Neural cell (in vitro differentiated cells): ENCODE measurements around the gene PTPRD. TPM values are rescaled to one million over a fixed set of nuclear protein-coding genes. Genes with fewer than 3 reads are reported as not detected.

Experiments used
- H2AFZ ChIP-seq: fragments of 200-600, 300-800 bp; sonication (generic), shearing (Covaris generic); 2 replicates; pipeline ENCODE4 v1.6.0; 2014; ENCODE audit warnings: low read depth, mild to moderate bottlenecking, antibody characterized with exemption, low read length, moderate library complexity
- H3F3A ChIP-seq: fragments of 200-600 bp; shearing (Covaris generic); 2 replicates; pipeline ENCODE4 v1.6.1; 2016; ENCODE audit warnings: mild to moderate bottlenecking, moderate library complexity, mixed read lengths, antibody characterized with exemption, low read length; ENCODE audit not compliant: insufficient read depth, poor library complexity, severe bottlenecking
- H3K27ac ChIP-seq: fragments of 200-600, 300-800 bp; sonication (generic), shearing (Covaris generic); 2 replicates; pipeline ENCODE4 v1.5.1; 2014; ENCODE audit warnings: mild to moderate bottlenecking, low read length, moderate library complexity
- H3K27me3 ChIP-seq: fragments of 300-800, 200-600 bp; sonication (generic), shearing (Covaris generic); 2 replicates; pipeline ENCODE4 v1.6.0; 2014; ENCODE audit warnings: mild to moderate bottlenecking, low read depth, low read length, moderate library complexity; ENCODE audit not compliant: insufficient read depth
- H3K36me3 ChIP-seq: fragments of 300-800, 200-600 bp; sonication (generic), shearing (Covaris generic); 2 replicates; pipeline ENCODE4 v1.5.1; 2014; ENCODE audit warnings: mild to moderate bottlenecking, antibody characterized with exemption, low read length, moderate library complexity; ENCODE audit not compliant: insufficient read depth
- H3K4me2 ChIP-seq: fragments of 300-800, 200-600 bp; sonication (generic), shearing (Covaris generic); 2 replicates; pipeline ENCODE4 v1.6.0; 2014; ENCODE audit warnings: mild to moderate bottlenecking, low read length
- H3K4me3 ChIP-seq: fragments of 300-800, 200-600 bp; sonication (generic), shearing (Covaris generic); 2 replicates; pipeline ENCODE4 v1.5.1; 2014; ENCODE audit warnings: mild to moderate bottlenecking, low read length, moderate library complexity
- H3K79me2 ChIP-seq: fragments of 200-600 bp; shearing (Covaris generic); replicated peaks from 2 replicates; pipeline ENCODE4 v1.6.0; 2014; ENCODE audit warnings: mild to moderate bottlenecking, low read length, moderate library complexity; ENCODE audit not compliant: insufficient read depth
- H3K9ac ChIP-seq: fragments of 300-800, 200-600 bp; sonication (generic), shearing (Covaris generic); 2 replicates; pipeline ENCODE4 v1.6.1; 2016; ENCODE audit warnings: mild to moderate bottlenecking, low read length, mixed read lengths
- H3K9me2 ChIP-seq: fragments of 200-600 bp; shearing (Covaris generic); 2 replicates; pipeline ENCODE4 v1.6.1; 2016; ENCODE audit warnings: mild to moderate bottlenecking, low read length, mixed read lengths; ENCODE audit not compliant: insufficient read depth
- H3K9me3 ChIP-seq: fragments of 200-600, 300-800 bp; sonication (generic), shearing (Covaris generic); 2 replicates; pipeline ENCODE4 v1.6.1; 2016; ENCODE audit warnings: mild to moderate bottlenecking, mixed run types, low read length, moderate library complexity, mixed read lengths
- H4K20me1 ChIP-seq: fragments of 200-600 bp; shearing (Covaris generic); 2 replicates; pipeline ENCODE4 v1.6.1; 2016; ENCODE audit warnings: mild to moderate bottlenecking, mixed run types; ENCODE audit not compliant: insufficient read depth
- EP300 ChIP-seq: fragments of 450-650 bp; conservative IDR thresholded peaks from 2 replicates; pipeline ENCODE4 v1.6.1; 2014; ENCODE audit warnings: antibody characterized with exemption, mild to moderate bottlenecking, moderate library complexity; ENCODE audit not compliant: poor library complexity, severe bottlenecking
- EZH2 ChIP-seq: fragments of 200-600, 300-800 bp; shearing (Covaris generic), sonication (generic); IDR thresholded peaks from 2 replicates; pipeline ENCODE4 v1.6.1; 2014; ENCODE audit warnings: antibody characterized with exemption, low read length, borderline replicate concordance, mild to moderate bottlenecking; ENCODE audit not compliant: insufficient read depth, poor library complexity, severe bottlenecking
- MXI1 ChIP-seq: fragments of 450-650 bp; conservative IDR thresholded peaks from 2 replicates; pipeline ENCODE4 v1.6.1; 2014; ENCODE audit warnings: antibody characterized with exemption, mild to moderate bottlenecking; ENCODE audit not compliant: poor library complexity, severe bottlenecking
- POLR2AphosphoS5 ChIP-seq: IDR thresholded peaks from 2 replicates; pipeline ENCODE4 v1.6.1; 2012
- RAD21 ChIP-seq: fragments of 450-650 bp; conservative IDR thresholded peaks from 2 replicates; pipeline ENCODE4 v1.6.1; 2014; ENCODE audit warnings: antibody characterized with exemption, mild to moderate bottlenecking, moderate library complexity
- SMC3 ChIP-seq: fragments of 450-650 bp; conservative IDR thresholded peaks from 2 replicates; pipeline ENCODE4 v1.6.1; 2014; ENCODE audit warnings: antibody characterized with exemption, mild to moderate bottlenecking, moderate library complexity; ENCODE audit not compliant: poor library complexity
- TAF1 ChIP-seq: IDR thresholded peaks from 2 replicates; pipeline ENCODE4 v1.6.1; 2012; ENCODE audit warnings: low read depth
- polyA plus RNA-seq: library from polyadenylated mRNA; depleted of rRNA; stranded (reverse); fragments of >200 nt; gene quantifications from 2 replicates; pipeline ENCODE4 v1.2.3, GENCODE V29; 2014
- TF ChIP-seq, protein P1 (sequence below): IDR thresholded peaks from 2 replicates; pipeline ENCODE4 v1.6.1; 2012; ENCODE audit warnings: borderline replicate concordance
- TF ChIP-seq, protein P2 (sequence below): fragments of 450-650 bp; IDR thresholded peaks from 2 replicates; pipeline ENCODE4 v1.5.1; 2014; ENCODE audit warnings: antibody characterized with exemption, mild to moderate bottlenecking, moderate library complexity; ENCODE audit not compliant: poor library complexity, severe bottlenecking

The PTPRD gene
- polyA plus RNA-seq, 1 donor from 2014 or later = 143 TPM

DNA sequence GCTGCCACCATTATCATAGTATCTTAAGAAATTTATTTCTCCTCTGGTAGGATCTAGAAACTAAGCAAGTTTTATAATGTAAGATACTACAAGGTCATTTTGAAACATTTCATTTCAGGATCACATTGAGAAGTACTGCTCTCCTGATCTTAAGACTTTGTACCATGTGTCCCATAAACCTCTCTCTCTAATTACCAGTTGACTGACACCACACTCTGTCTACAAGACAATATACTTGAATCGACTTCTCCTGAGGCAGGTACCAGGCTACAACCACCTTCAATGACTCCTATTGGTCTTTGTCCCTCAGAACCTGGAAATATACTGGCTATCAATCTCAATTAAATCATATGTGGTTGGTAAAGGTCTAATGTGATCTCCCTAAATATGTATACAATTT, 597.0 kb downstream of the PTPRD start:
- Histone ChIP-seq H3K36me3 (no peaks in the 10 kb centered on the region), H3K27ac (no peak overlapping the region), H2AFZ (no peak overlapping the region)

DNA sequence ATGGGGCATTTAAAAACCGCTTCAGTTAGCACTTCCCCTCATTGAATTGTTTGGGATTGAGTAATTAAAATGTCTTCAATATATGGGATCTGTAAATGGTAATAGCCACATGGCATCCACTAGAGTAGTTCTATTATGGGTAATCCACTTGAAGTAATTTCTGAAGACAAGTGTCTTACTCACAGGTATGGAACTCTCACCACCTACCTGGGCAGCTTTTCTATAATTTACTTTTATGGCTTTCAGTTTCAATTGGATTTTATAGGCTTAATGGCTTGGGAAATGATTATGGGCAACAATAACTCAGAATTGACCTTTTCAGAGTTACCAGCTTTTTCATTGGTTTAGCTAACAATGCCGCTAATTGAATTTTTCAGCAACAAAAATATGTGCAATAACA, 597.9 kb downstream of the PTPRD start:
- Histone ChIP-seq H3K27me3 (no peaks in the 10 kb centered on the region), H3K9me3 (no peaks in the 10 kb centered on the region)
- no peak for TF ChIP-seq EP300
- TF ChIP-seq TAF1 = no peak
- TF ChIP-seq, protein P1, sequence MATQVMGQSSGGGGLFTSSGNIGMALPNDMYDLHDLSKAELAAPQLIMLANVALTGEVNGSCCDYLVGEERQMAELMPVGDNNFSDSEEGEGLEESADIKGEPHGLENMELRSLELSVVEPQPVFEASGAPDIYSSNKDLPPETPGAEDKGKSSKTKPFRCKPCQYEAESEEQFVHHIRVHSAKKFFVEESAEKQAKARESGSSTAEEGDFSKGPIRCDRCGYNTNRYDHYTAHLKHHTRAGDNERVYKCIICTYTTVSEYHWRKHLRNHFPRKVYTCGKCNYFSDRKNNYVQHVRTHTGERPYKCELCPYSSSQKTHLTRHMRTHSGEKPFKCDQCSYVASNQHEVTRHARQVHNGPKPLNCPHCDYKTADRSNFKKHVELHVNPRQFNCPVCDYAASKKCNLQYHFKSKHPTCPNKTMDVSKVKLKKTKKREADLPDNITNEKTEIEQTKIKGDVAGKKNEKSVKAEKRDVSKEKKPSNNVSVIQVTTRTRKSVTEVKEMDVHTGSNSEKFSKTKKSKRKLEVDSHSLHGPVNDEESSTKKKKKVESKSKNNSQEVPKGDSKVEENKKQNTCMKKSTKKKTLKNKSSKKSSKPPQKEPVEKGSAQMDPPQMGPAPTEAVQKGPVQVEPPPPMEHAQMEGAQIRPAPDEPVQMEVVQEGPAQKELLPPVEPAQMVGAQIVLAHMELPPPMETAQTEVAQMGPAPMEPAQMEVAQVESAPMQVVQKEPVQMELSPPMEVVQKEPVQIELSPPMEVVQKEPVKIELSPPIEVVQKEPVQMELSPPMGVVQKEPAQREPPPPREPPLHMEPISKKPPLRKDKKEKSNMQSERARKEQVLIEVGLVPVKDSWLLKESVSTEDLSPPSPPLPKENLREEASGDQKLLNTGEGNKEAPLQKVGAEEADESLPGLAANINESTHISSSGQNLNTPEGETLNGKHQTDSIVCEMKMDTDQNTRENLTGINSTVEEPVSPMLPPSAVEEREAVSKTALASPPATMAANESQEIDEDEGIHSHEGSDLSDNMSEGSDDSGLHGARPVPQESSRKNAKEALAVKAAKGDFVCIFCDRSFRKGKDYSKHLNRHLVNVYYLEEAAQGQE = no peak
- TF ChIP-seq SMC3 = no peak
- TF ChIP-seq POLR2AphosphoS5 = no peak
- TF ChIP-seq RAD21 = no peak

More for the DNA sequence above, 597.0 kb downstream of the PTPRD start:
- no peaks in the 10 kb centered on the region for H3K9me2 ChIP-seq
- H4K20me1 ChIP-seq = no peaks in the 10 kb centered on the region
- H3K27me3 ChIP-seq = no peaks in the 10 kb centered on the region
- H3F3A ChIP-seq = no peaks in the 10 kb centered on the region
- no peak for TF ChIP-seq TAF1
- TF ChIP-seq, protein P1 = no peak
- TF ChIP-seq EP300 = no peak
- no peak for TF ChIP-seq RAD21
- TF ChIP-seq SMC3 = no peak
- TF ChIP-seq, protein P2, sequence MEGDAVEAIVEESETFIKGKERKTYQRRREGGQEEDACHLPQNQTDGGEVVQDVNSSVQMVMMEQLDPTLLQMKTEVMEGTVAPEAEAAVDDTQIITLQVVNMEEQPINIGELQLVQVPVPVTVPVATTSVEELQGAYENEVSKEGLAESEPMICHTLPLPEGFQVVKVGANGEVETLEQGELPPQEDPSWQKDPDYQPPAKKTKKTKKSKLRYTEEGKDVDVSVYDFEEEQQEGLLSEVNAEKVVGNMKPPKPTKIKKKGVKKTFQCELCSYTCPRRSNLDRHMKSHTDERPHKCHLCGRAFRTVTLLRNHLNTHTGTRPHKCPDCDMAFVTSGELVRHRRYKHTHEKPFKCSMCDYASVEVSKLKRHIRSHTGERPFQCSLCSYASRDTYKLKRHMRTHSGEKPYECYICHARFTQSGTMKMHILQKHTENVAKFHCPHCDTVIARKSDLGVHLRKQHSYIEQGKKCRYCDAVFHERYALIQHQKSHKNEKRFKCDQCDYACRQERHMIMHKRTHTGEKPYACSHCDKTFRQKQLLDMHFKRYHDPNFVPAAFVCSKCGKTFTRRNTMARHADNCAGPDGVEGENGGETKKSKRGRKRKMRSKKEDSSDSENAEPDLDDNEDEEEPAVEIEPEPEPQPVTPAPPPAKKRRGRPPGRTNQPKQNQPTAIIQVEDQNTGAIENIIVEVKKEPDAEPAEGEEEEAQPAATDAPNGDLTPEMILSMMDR = no peak
- TF ChIP-seq EZH2 = no peak
- TF ChIP-seq POLR2AphosphoS5 = no peak
- no peak for TF ChIP-seq MXI1
- no peak overlapping the region for H3K4me2 ChIP-seq
- no peaks in the 10 kb centered on the region for H3K9me3 ChIP-seq
- H3K9ac ChIP-seq = no peak overlapping the region
- no peak overlapping the region for H3K4me3 ChIP-seq
- H3K79me2 ChIP-seq = no peaks in the 10 kb centered on the region

More for the DNA sequence above, 597.9 kb downstream of the PTPRD start:
- H3K4me3 ChIP-seq = no peak overlapping the region
- no peak overlapping the region for H2AFZ ChIP-seq
- H4K20me1 ChIP-seq = no peaks in the 10 kb centered on the region
- H3K79me2 ChIP-seq = no peaks in the 10 kb centered on the region
- no peaks in the 10 kb centered on the region for H3K9me2 ChIP-seq
- no peak overlapping the region for H3K27ac ChIP-seq
- H3F3A ChIP-seq = no peaks in the 10 kb centered on the region
- H3K4me2 ChIP-seq = no peak overlapping the region
- H3K36me3 ChIP-seq = no peaks in the 10 kb centered on the region
- no peak overlapping the region for H3K9ac ChIP-seq
